HCT116 (cell line): ENCODE measurements around the gene DOCK3. TPM values are rescaled to one million over a fixed set of nuclear protein-coding genes. Genes with fewer than 3 reads are reported as not detected.

Experiments
- ATAC-seq: fragments of 200-7000 bp; cut with Tn5 transposase; 2 replicates; pipeline ENCODE4 v1.9.1; 2020; ENCODE audit warnings: mild to moderate bottlenecking, moderate library complexity
- BruUV-seq: library from RNA; stranded (reverse); fragments of 400-500 nt; replicated peaks from 2 replicates; lab custom pipeline; 2021; lab: Mats Ljungman, UMichigan
- CTCF ChIA-PET: fragments of 300-600 bp; sonication (Branson Sonifier 250); formaldehyde crosslinking; loops from one replicate; lab custom pipeline; 2021; ENCODE audit warnings: antibody characterized with exemption; lab: Charles Lee
- POLR2A ChIA-PET: fragments of 300-600, 350-600 bp; sonication (Branson Sonifier 250); formaldehyde crosslinking; loops from one replicate; lab custom pipeline; 2021; ENCODE audit warnings: antibody characterized with exemption; lab: Charles Lee
- RAD21 ChIA-PET, 2 experiments: fragments of 300-600 bp; sonication (Branson Sonifier 250); formaldehyde crosslinking; loops; one replicate each; lab custom pipeline; 2023; ENCODE audit warnings: low total read pairs in 2 of 2; ENCODE audit not compliant: uncharacterized antibody in 2 of 2, unreplicated experiment in 2 of 2, low non-redundant PET in 1 of 2; lab: Charles Lee
- DNase-seq: peaks from one replicate; pipeline ENCODE4 v3.0.0-alpha.2; 2010; ENCODE audit warnings: low read depth, low spot score
- H2AFZ ChIP-seq: fragments of 200-600 bp; shearing (Covaris generic), sonication (generic); 2 replicates; pipeline ENCODE4 v1.6.1; 2017; ENCODE audit warnings: low read depth, mixed run types, mixed read lengths, antibody characterized with exemption, low read length; ENCODE audit not compliant: poor library complexity, severe bottlenecking
- H3K27ac ChIP-seq: 2 replicates; pipeline ENCODE4 v1.5.1; 2012; ENCODE audit warnings: low read depth, low read length
- H3K27me3 ChIP-seq: fragments of 200-600 bp; sonication (generic); 2 replicates; pipeline ENCODE4 v1.6.1; 2016; ENCODE audit warnings: mixed run types, low read length, mixed read lengths; ENCODE audit not compliant: insufficient read depth
- H3K36me3 ChIP-seq, 2 experiments: fragments of 200-500 bp in 1 of 2; fragments of 200-600 bp in 1 of 2; sonication (Bioruptor generic) in 1 of 2; sonication (generic) in 1 of 2; 2 replicates each; pipeline versions ENCODE4 v1.5.1 to v1.6.1; 2014 to 2016; ENCODE audit warnings: low read length in 2 of 2, inconsistent platforms in 1 of 2, mixed read lengths in 1 of 2, mixed run types in 1 of 2; ENCODE audit not compliant: insufficient read depth in 2 of 2, control insufficient read depth in 1 of 2
- H3K4me1 ChIP-seq, 2 experiments: fragments of 200-600 bp in 1 of 2; sonication (generic) in 1 of 2; 2 replicates each; pipeline versions ENCODE4 v1.5.1 to v1.6.1; 2012 to 2017; ENCODE audit warnings: low read length in 2 of 2, inconsistent platforms in 1 of 2, mild to moderate bottlenecking in 1 of 2, mixed read lengths in 1 of 2, mixed run types in 1 of 2, moderate library complexity in 1 of 2; ENCODE audit not compliant: insufficient read depth in 2 of 2, control insufficient read depth in 1 of 2
- H3K4me2 ChIP-seq: fragments of 200-600 bp; sonication (generic); 2 replicates; pipeline ENCODE4 v1.6.1; 2017; ENCODE audit warnings: mixed run types, low read length, mixed read lengths
- H3K4me3 ChIP-seq, 2 experiments: fragments of 200-600 bp in 1 of 2; sonication (generic) in 1 of 2; replicated peaks in 1 of 2; 2 replicates each; pipeline ENCODE4 v1.5.1; 2011 to 2016; ENCODE audit warnings: low read length in 2 of 2, control low read depth in 1 of 2, low read depth in 1 of 2, mild to moderate bottlenecking in 1 of 2, mixed read lengths in 1 of 2, mixed run types in 1 of 2
- H3K79me2 ChIP-seq: fragments of 200-600 bp; sonication (generic); 2 replicates; pipeline ENCODE4 v1.6.1; 2017; ENCODE audit warnings: mild to moderate bottlenecking, mixed run types, low read length, moderate library complexity, mixed read lengths; ENCODE audit not compliant: insufficient read depth
- H3K9ac ChIP-seq: fragments of 200-600 bp; sonication (generic); 2 replicates; pipeline ENCODE4 v1.6.1; 2016; ENCODE audit warnings: low read length, mixed read lengths
- H3K9me2 ChIP-seq: fragments of 200-600 bp; sonication (generic), shearing (Covaris generic); 2 replicates; pipeline ENCODE4 v1.6.1; 2017; ENCODE audit warnings: mixed run types, mild to moderate bottlenecking, moderate library complexity; ENCODE audit not compliant: insufficient read depth
- H3K9me3 ChIP-seq, 2 experiments: fragments of 200-500 bp in 1 of 2; fragments of 200-600 bp in 1 of 2; sonication (Bioruptor generic) in 1 of 2; sonication (generic) in 1 of 2; 2 replicates each; pipeline ENCODE4 v1.6.1; 2014 to 2017; ENCODE audit warnings: low read length in 2 of 2, mixed read lengths in 2 of 2, inconsistent platforms in 1 of 2, low read depth in 1 of 2, mild to moderate bottlenecking in 1 of 2, mixed run types in 1 of 2, moderate library complexity in 1 of 2; ENCODE audit not compliant: control insufficient read depth in 1 of 2, insufficient read depth in 1 of 2
- H4K20me1 ChIP-seq: fragments of 200-600 bp; sonication (generic), shearing (Covaris generic); 2 replicates; pipeline ENCODE4 v1.6.1; 2017; ENCODE audit warnings: mixed run types, mild to moderate bottlenecking, moderate library complexity; ENCODE audit not compliant: insufficient read depth
- YY1 ChIP-seq: IDR thresholded peaks from 2 replicates; pipeline ENCODE4 v1.6.1; 2011; ENCODE audit warnings: low read length, low read depth, moderate library complexity, mild to moderate bottlenecking; ENCODE audit not compliant: insufficient replicate concordance; ENCODE audit errors: extremely low read depth
- intact Hi-C: fragments of 100-400 bp; cut with micrococcal nuclease; formaldehyde crosslinking; loops from 2 replicates; pipeline ENCODE4 v1.10.0; 2022
- total RNA-seq: library from RNA; stranded (reverse); gene quantifications from one replicate; pipeline ENCODE4 v1.2.1, GENCODE V29; 2021; ENCODE audit not compliant: unreplicated experiment
- TF ChIP-seq, protein P1 (sequence below): IDR thresholded peaks from 2 replicates; pipeline ENCODE4 v1.6.1; 2011; ENCODE audit warnings: mild to moderate bottlenecking, low read length, moderate library complexity; ENCODE audit not compliant: insufficient replicate concordance; ENCODE audit errors: extremely low read depth
- TF ChIP-seq, protein P2 (sequence below): IDR thresholded peaks from 2 replicates; pipeline ENCODE4 v1.6.1; 2012
- TF ChIP-seq, protein P3 (sequence below), 3 experiments: fragments of 200-600 bp in 1 of 3; sonication (generic) in 1 of 3; IDR thresholded peaks in 2 of 3; conservative IDR thresholded peaks in 1 of 3; 2 replicates each; pipeline ENCODE4 v1.5.1; 2012 to 2017; ENCODE audit warnings: low read depth in 2 of 3, low read length in 2 of 3, antibody characterized with exemption in 1 of 3, borderline replicate concordance in 1 of 3, control low read depth in 1 of 3, mild to moderate bottlenecking in 1 of 3, mixed read lengths in 1 of 3, mixed run types in 1 of 3, moderate library complexity in 1 of 3; ENCODE audit not compliant: insufficient read depth in 1 of 3
- TF ChIP-seq, protein P4 (sequence below): IDR thresholded peaks from 2 replicates; pipeline ENCODE4 v1.6.1; 2012; ENCODE audit warnings: low read depth

DOCK3 gene
- total RNA-seq, 1 experiment from 2014 or later = 4.2 TPM

DNA sequence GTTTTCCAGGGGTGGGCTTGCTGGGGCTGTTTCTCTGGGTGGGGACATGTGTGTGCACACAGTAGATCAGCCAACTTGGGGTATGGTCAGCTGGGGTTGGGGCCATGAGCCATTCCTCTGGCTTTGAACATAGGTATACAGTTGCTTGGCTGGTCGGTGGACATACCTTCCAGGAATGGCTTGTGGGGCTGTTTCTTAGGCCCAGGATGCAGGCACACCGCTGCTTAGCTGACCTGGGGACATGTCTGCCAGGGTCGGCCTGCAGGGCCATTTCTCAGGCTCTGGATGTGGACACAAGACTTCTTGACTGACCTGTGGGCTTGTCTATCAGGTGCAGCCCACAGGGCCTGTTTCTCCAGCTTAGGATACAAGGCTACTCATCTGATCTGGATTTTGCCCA is 130.6 kb downstream of the DOCK3 start (continued):
- TF ChIP-seq, protein P1, sequence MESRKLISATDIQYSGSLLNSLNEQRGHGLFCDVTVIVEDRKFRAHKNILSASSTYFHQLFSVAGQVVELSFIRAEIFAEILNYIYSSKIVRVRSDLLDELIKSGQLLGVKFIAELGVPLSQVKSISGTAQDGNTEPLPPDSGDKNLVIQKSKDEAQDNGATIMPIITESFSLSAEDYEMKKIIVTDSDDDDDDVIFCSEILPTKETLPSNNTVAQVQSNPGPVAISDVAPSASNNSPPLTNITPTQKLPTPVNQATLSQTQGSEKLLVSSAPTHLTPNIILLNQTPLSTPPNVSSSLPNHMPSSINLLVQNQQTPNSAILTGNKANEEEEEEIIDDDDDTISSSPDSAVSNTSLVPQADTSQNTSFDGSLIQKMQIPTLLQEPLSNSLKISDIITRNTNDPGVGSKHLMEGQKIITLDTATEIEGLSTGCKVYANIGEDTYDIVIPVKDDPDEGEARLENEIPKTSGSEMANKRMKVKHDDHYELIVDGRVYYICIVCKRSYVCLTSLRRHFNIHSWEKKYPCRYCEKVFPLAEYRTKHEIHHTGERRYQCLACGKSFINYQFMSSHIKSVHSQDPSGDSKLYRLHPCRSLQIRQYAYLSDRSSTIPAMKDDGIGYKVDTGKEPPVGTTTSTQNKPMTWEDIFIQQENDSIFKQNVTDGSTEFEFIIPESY = no peak
- TF ChIP-seq, all 23 proteins: peak for 0

DNA sequence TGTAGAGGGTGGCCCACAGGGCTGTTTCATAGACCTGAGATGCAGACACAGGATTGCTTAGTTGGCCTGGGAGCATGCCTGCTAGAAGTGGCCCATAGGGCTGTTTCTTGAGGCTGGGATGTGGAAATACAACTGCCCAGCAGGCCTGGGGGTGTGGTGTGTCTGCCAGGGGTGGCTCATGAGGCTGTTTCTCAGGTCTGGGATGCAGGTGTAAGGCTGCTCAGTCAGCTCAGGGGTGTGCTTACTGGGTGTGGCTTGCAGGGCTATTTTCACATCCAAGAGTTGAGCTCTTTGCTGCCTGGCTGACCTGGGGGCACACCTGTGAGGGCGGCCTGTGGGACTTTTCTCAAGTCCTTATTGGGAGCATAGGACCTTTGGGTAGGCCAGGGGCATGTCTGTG is 131.3 kb downstream of the DOCK3 start:
- CTCF ChIA-PET = no interaction called here

More for the DNA sequence above, 131.3 kb downstream of the DOCK3 start:
- no TSS peak for BruUV-seq
- ATAC-seq = no peak
- no peaks in the 10 kb centered on the region for H3K36me3 ChIP-seq
- TF ChIP-seq, protein P2, sequence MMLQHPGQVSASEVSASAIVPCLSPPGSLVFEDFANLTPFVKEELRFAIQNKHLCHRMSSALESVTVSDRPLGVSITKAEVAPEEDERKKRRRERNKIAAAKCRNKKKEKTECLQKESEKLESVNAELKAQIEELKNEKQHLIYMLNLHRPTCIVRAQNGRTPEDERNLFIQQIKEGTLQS = no peak
- TF ChIP-seq, protein P3, sequence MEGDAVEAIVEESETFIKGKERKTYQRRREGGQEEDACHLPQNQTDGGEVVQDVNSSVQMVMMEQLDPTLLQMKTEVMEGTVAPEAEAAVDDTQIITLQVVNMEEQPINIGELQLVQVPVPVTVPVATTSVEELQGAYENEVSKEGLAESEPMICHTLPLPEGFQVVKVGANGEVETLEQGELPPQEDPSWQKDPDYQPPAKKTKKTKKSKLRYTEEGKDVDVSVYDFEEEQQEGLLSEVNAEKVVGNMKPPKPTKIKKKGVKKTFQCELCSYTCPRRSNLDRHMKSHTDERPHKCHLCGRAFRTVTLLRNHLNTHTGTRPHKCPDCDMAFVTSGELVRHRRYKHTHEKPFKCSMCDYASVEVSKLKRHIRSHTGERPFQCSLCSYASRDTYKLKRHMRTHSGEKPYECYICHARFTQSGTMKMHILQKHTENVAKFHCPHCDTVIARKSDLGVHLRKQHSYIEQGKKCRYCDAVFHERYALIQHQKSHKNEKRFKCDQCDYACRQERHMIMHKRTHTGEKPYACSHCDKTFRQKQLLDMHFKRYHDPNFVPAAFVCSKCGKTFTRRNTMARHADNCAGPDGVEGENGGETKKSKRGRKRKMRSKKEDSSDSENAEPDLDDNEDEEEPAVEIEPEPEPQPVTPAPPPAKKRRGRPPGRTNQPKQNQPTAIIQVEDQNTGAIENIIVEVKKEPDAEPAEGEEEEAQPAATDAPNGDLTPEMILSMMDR (IDR thresholded peaks at IDR 0.05 in 2 of 3, conservative IDR thresholded peaks at IDR 0.05 in 1 of 3; ENCODE audit: borderline replicate concordance in 1 of 3, insufficient read depth in 1 of 3, low read depth in 2 of 3, low read length in 2 of 3) = no peak
- TF ChIP-seq, protein P4, sequence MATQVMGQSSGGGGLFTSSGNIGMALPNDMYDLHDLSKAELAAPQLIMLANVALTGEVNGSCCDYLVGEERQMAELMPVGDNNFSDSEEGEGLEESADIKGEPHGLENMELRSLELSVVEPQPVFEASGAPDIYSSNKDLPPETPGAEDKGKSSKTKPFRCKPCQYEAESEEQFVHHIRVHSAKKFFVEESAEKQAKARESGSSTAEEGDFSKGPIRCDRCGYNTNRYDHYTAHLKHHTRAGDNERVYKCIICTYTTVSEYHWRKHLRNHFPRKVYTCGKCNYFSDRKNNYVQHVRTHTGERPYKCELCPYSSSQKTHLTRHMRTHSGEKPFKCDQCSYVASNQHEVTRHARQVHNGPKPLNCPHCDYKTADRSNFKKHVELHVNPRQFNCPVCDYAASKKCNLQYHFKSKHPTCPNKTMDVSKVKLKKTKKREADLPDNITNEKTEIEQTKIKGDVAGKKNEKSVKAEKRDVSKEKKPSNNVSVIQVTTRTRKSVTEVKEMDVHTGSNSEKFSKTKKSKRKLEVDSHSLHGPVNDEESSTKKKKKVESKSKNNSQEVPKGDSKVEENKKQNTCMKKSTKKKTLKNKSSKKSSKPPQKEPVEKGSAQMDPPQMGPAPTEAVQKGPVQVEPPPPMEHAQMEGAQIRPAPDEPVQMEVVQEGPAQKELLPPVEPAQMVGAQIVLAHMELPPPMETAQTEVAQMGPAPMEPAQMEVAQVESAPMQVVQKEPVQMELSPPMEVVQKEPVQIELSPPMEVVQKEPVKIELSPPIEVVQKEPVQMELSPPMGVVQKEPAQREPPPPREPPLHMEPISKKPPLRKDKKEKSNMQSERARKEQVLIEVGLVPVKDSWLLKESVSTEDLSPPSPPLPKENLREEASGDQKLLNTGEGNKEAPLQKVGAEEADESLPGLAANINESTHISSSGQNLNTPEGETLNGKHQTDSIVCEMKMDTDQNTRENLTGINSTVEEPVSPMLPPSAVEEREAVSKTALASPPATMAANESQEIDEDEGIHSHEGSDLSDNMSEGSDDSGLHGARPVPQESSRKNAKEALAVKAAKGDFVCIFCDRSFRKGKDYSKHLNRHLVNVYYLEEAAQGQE = no peak
- no peak for TF ChIP-seq YY1
- TF ChIP-seq, all 23 proteins: peak for 0
- Histone ChIP-seq H3K9me3 (peaks cover 3 to 11% of the 10 kb centered on the region in 2 experiments), H2AFZ (no peak overlapping the region), H3K27me3 (no peaks in the 10 kb centered on the region), H3K9me2 (no peaks in the 10 kb centered on the region), H4K20me1 (no peaks in the 10 kb centered on the region), H3K4me1 (peaks cover 3 to 23% of the 10 kb centered on the region in 2 experiments; a peak in 3 of 4 replicates), H3K27ac (no peak overlapping the region), H3K9ac (no peak overlapping the region), H3K79me2 (no peaks in the 10 kb centered on the region), H3K4me2 (peak overlapping the region; percentile 60; the same call in 1 of the 2 replicates), H3K4me3 (no peak overlapping the region)
- ChIA-PET RAD21 (no interaction called here), POLR2A (no interaction called here)
- no peak for DNase-seq
- intact Hi-C loops = no loop called here
